LNCaP clone FGC (cell line): Measurements from ENCODE around the gene GCAT.
A peak's percentile ranks its signal among the peaks of the same experiment; 100 is the strongest.
"Not testable (repeated sequence)": the region's sequence is repeated elsewhere in the genome, so short reads cannot be mapped to it uniquely, and the experiment has no call there.

Experiments
- DNase-seq: peaks from one replicate; pipeline ENCODE4 v3.0.0-alpha.2; 2011; ENCODE audit warnings: low read depth
- H3K4me3 ChIP-seq: 2 replicates; pipeline ENCODE4 v1.5.1; 2011; ENCODE audit warnings: mild to moderate bottlenecking, low read depth, low read length, control low read depth
- TF ChIP-seq, protein P1 (sequence below): IDR thresholded peaks from 2 replicates; pipeline ENCODE4 v1.5.1; 2012; ENCODE audit warnings: mild to moderate bottlenecking; ENCODE audit not compliant: control insufficient read depth, insufficient read depth; ENCODE audit errors: extremely low read depth

Gene GCAT

GRCh38 chr22:37796079-37796478 is 11.7 kb upstream of the GCAT start:
- TF ChIP-seq, protein P1, sequence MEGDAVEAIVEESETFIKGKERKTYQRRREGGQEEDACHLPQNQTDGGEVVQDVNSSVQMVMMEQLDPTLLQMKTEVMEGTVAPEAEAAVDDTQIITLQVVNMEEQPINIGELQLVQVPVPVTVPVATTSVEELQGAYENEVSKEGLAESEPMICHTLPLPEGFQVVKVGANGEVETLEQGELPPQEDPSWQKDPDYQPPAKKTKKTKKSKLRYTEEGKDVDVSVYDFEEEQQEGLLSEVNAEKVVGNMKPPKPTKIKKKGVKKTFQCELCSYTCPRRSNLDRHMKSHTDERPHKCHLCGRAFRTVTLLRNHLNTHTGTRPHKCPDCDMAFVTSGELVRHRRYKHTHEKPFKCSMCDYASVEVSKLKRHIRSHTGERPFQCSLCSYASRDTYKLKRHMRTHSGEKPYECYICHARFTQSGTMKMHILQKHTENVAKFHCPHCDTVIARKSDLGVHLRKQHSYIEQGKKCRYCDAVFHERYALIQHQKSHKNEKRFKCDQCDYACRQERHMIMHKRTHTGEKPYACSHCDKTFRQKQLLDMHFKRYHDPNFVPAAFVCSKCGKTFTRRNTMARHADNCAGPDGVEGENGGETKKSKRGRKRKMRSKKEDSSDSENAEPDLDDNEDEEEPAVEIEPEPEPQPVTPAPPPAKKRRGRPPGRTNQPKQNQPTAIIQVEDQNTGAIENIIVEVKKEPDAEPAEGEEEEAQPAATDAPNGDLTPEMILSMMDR, result no peak
- DNase-seq, result no peak
- no peak overlapping the region for H3K4me3 ChIP-seq

GRCh38 chr22:37797259-37797658 is 10.5 kb upstream of the GCAT start:
- DNase-seq, result not testable (repeated sequence)

GRCh38 chr22:37797874-37798500 is 9.7 kb upstream of the GCAT start:
- DNase-seq, result no peak
- TF ChIP-seq, protein P1, result no peak
- H3K4me3 ChIP-seq, result no peak overlapping the region

More at GRCh38 chr22:37797259-37797658, 10.5 kb upstream of the GCAT start:
- H3K4me3 ChIP-seq, result not testable (repeated sequence)

- DNase-seq, H3K4me3 ChIP-seq: not testable (repeated sequence)
Measured at GRCh38 chr22:37799979-37800378, 7.8 kb upstream of the GCAT start.

- DNase-seq, result no peak
- no peak overlapping the region for H3K4me3 ChIP-seq
- TF ChIP-seq, protein P1, result no peak
Measured at GRCh38 chr22:37801946-37802309, 5.8 kb upstream of the GCAT start.

- H3K4me3 ChIP-seq, result peak overlapping the region; percentile 36; the same call in 1 of the 2 replicates
- TF ChIP-seq, protein P1, result no peak
- no peak for DNase-seq
Measured at GRCh38 chr22:37802310-37803194, 5.2 kb upstream of the GCAT start.

DNA sequence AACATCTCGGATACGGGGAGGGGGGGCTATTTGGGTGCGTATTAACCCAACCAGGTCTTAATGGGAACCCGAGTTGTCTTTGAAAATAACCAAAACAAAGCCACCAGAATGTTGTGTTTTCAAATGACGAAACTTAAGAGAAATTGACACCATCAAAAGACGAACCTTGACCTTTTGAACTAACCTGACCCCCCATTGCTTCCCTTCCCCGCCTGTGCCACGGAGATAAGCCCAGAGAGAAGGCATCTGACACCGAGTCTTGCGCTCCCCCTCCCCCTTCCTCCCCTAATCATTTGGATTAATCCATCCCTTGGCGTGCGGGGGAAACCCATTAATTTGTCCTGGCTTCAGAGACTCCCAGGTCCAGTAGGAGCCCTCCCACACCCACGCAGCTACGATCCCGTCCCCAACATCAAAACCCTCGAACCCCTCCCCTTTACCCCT is 4.5 kb upstream of the GCAT start:
- DNase-seq, result no peak
- no peak overlapping the region for H3K4me3 ChIP-seq
- TF ChIP-seq, protein P1, result no peak
